Fibroblast of skin of right biceps (primary cell): ENCODE data around the gene DEDD.
"Not testable (repeated sequence)": the region's sequence is repeated elsewhere in the genome, so short reads cannot be mapped to it uniquely, and the experiment has no call there.

Experiments
- DNase-seq: peaks from one replicate; pipeline ENCODE4 v3.0.0-alpha.2; 2013

The DEDD gene

DNA sequence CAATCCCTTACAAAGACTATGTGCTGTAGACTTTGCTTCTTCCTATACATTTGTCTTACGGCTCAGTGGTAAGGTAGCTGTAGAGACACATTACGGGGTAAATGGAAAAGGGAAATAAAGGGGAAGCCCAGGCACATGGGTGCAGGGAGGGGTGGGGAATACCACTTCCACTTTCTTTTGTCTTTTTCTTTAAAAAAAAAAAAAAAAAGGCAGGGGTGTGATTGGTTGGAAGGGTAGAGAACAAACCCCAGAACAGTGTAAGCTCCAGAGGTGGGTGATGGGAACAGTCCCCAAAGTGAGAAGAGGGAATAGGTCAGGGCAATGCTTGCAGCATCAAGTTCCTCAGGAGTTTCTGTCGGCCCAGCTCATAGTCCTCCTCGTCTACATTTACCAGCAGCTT, 10.6 kb downstream of the DEDD start:
- no peak for DNase-seq

DNA sequence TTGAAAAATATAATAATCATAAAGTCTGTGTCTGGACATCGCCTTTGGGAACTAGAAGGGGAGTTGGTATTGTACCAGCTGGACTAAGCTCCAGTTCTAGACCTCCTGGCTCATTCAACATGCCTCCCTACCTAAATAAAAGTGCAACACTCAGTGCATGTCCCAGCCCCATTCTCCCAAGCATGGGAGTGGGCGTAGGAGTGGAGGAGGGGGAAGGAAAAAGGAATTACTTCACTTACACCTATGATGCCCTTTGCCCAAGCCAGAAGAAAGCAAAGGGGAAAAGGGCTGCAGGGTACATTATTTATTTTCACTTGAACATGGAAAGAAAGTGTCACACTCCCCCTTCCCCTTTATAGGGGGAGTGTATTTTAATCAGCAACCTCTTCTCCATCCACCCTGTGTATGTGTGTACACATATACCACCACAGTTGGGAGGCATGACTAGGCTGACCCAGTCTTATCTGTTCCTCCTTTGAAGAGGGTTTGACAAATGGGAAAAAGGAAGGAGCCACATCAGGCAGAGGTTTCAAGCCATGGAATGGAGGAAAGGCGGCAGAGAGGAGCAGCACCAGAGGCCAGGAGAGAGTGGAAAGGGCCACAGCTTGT, 11.3 kb downstream of the DEDD start:
- no peak for DNase-seq

DNA sequence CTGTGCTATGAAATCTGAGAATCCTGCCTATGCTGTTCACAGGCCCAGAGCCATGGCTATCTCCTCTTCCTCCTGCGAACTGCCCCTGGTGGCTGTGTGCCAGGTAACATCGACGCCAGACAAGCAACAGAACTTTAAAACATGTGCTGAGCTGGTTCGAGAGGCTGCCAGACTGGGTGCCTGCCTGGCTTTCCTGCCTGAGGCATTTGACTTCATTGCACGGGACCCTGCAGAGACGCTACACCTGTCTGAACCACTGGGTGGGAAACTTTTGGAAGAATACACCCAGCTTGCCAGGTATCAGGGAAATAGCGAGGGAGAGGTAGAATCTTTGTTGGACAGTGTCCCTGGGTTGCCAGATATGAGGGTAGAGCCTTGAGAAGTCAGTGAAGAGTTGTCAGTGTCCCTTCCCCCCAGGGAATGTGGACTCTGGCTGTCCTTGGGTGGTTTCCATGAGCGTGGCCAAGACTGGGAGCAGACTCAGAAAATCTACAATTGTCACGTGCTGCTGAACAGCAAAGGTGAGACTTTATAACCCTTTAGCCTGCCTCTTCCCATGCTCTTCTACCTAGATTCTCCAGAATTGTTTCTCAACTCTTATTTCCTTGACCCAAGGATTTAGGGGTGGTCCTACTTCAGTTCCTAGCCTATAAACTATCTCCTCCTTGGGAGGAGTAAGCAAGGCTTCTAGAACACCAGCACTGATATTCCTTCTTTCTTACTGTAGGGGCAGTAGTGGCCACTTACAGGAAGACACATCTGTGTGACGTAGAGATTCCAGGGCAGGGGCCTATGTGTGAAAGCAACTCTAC, 13.2 kb downstream of the DEDD start:
- DNase-seq: peak; percentile 71

- DNase-seq: peak; percentile 81
Measured at GRCh38 chr1:161117759-161118581, 14.5 kb downstream of the DEDD start, which contains the start of the genes NIT1 and PFDN2. Gene NIT1 (plus strand): TSS chr1:161118105. CDS start chr1:161118177, 72 bp downstream. Gene PFDN2 (minus strand): TSS chr1:161118037. CDS start chr1:161118026, 11 bp downstream.

GRCh38 chr1:161115961-161116360, 16.5 kb downstream of the DEDD start:
- DNase-seq: not testable (repeated sequence)

DNA sequence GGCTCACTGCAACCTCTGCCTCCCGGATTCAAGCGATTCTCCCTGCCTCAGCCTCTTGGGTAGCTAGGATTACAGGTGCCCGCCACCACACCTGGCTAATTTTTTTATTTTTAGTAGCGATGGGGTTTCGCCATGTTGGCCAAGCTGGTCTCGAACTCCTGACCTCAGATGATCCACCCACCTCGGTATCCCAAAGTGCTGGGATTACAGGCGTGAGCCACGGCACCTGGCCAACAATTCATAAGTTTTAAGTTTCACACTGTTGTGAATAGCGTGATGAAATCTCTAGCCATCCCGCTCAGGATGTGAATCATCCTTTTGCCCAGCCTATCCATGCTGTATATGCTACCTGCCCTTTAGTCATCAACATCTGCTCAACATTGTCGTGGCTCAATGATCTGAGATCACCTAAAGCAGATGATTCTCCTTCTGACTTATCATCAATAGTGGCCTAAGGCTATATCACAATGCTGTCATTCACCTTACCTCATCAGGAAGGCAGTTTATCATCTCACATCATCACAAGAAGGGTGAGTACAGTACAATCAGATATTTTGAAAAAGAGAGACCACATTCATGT, 17.2 kb downstream of the DEDD start:
- DNase-seq: peak; percentile 83

DNA sequence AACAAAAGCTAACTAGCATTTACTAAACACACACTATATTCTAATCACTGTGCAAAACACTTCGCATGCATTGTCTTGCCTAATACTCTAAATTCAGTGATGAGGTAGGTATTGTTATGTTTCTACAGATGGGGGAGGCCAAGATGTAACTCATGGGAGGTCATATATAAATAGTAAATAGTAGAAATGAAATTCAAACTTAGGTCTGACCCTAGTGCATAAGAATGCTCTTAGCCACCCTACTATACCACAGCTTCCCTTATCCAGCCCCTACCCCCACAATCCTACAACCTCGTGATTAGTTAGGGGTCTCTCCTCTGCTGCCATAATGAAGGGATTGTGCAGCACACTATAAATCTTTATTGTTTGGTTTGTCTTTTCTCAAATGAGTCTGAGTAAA, 17.9 kb downstream of the DEDD start:
- DNase-seq: peak; percentile 25

DNA sequence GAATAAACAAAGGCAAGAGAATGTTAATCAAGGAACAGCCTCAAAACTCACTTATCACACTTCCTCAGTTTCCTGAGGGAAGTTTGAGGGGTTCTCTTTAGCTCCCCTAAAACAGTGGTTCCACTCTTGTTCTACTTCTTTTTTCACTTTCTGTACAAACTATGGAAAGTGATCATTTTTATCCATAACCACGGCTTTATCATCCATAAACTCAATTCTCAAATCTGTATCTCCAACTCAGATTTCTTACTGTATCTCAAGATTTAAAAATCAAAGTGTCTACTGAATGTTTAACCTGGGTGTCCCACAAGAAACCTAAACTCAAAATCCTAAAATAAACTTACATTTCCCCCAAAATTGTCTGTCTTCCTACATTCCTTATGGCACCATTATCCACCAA, 18.6 kb downstream of the DEDD start:
- DNase-seq: no peak

DNA sequence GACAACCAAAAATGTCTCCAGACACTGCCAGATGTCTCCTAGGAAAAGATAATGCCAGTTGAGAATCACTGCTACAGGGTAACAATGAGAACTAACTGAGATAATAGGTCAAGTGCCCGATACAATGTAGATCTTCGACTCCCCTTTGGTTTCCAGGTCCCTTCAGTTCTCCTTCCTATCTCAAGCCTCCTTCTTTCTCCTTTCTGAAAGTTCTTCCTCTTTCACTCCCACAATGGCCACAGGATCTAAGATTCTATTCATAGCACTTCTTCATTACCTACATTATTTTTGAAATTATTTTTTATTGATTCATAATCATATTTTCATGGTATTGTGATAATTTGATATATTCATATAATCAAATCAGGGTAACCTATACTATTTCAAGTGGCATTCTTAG, 20.9 kb downstream of the DEDD start:
- no peak for DNase-seq

- no peak for DNase-seq
Measured at GRCh38 chr1:161111117-161111516, 21.4 kb downstream of the DEDD start.

DNA sequence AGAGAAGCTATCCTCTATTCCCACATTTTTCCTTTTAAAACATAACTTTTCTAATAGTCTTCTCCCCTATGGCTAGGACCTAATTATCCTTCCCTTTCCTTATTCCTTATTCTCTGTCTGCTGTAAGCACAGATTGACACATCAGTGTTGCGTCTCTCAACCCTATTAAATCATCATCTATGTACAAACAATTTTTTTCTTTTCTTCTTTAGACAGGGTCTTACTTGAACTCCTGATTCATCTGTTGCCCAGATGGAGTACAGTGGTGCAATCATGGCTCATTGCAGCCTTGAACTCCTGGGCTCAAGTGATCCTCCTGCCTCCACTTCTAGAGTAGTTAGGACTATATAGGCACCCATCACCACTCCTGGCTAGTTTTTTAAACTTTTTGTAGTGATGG, 26.0 kb downstream of the DEDD start:
- DNase-seq: no peak

DNA sequence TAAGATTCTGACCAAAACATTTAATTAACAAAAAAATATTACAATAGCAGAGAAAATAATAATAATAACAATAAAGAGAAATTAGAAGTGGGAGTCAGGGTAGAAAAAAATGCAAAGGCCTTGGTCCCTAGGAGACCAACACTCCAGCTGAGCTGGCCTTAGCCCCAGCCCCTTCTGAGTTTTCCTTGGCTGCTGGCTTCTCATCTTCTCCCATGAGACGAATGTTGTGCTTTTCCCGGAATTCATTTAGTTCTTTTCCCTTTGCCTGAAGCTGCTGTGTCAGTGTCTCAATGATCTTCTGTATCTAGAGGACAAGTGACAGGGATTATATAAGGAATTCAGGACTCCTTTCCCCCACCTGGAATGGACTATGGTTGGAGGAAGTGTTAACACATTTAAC, 31.9 kb downstream of the DEDD start:
- no peak for DNase-seq

GRCh38 chr1:161099090-161099802, 33.2 kb downstream of the DEDD start:
- DNase-seq: no peak

DNA sequence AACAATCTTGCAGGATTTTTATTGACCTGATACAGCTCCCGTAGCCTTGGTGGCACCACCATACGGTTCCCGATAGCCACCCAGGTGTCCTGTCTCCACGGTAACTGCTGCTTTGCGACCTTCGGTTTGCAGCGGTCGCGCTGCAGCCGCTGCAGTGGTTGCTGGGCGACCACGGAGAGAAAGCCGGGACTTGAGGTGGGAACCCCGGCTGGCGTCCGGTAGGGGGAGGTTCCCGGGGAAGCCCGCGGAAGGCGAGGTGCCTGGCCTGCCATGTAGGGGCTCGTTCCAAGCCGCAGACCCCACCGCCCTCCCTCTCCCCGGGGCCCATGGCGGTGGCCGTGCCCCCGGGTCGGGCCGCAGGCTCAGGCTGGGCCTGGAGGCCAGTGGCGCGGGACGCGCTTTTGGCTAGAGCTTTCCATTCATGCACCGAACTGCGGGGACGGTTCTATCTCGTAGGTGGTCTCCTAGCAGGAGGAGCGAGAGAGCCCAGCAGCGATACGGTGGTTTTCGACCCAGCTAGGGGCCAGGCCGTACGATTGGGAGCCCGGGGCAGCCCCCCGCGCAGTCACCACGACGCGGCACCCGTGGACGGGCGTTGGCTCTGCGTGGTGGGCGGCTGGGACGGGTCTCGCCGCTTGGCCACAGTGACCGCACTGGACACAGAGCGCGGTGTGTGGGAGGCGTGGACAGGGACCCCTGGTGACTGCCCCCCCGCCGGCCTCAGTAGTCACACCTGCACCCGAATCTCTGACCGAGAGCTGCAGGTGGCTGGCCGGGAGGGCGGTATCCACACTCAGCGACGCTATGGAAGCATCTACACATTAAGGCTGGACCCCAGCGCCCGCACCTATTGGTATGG, 34.0 kb downstream of the DEDD start, which contains the start of gene KLHDC9:
Gene KLHDC9, plus strand, starts transcription at position 152 of the 859 bp plus-strand sequence. Its CDS starts 175 bp downstream, at position 327.
- DNase-seq: peak; percentile 70

- DNase-seq: no peak
Measured at GRCh38 chr1:161096530-161096929, 35.9 kb downstream of the DEDD start.

DNA sequence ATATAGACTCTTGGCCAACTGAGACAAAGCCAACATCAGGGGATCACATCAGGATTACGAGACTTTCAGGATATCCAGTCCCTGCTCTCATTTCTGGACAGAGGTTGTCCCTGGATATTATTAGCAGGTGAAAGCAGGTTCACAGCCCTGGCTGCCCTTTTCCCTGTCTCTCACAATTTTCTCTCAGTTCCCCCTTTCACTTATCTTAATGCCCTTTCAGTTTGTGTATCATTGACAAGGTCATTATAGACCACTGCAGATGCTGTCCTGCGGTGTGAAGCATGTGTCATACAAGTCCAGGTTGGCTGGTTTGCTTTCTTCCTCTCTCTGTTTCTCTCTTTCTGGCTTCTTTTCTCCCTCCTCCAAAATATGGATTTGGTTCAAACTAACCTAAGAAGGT, 36.5 kb downstream of the DEDD start:
- DNase-seq: no peak

- no peak for DNase-seq
Measured at GRCh38 chr1:161095230-161095629, 37.2 kb downstream of the DEDD start.

DNA sequence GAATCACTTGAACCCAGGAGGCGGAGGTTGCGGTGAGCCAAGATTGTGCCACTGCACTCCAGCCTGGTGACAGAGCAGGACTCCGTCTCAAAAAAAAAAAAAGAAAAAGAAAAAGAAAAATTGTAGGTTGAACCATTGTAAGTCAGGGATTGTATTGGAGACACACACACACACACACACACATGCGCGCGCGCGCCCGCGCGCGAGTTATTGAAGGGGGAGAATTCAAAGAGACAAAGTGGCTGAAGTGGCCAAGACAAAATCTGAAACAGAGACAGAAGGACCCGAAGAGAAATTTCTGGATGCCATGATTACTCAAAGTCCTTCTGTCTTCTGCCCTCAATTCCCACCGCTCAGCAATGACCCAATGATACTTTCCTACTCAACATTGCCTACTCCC, 38.0 kb downstream of the DEDD start:
- DNase-seq: no peak

GRCh38 chr1:161092621-161093028, 39.8 kb downstream of the DEDD start:
- DNase-seq: peak; percentile 69

- DNase-seq: peak; percentile 63
Measured at GRCh38 chr1:161091796-161092507, 40.5 kb downstream of the DEDD start.

DNA sequence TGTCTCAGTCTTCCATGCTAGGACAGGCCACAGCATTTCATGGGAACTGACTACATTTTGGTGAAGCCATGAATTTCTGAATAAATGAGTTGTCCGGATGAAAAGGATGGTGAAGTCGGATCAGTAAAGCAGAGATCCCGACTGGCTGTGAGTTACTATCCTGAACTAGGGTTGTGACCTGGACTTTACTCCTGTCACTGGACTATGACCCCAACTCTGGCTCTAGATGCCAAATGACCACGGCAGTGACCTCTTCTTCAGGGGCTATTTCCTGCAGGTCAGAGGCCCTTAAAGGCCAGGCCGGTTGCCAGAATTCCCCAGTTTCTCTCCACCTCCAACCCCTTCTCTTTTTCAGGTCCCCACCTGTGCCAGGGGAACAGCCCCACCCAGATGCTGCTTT, 41.4 kb downstream of the DEDD start:
- no peak for DNase-seq
